ENCODE results near the gene GLRA1.
"Not testable (repeated sequence)": the region's sequence is repeated elsewhere in the genome, so short reads cannot be mapped to it uniquely, and the experiment has no call there.

The GLRA1 gene

GRCh38 chr5:151863566-151863965 lies 61.1 kb downstream of the GLRA1 start:
- H3K9me3 ChIP-seq (ENCODE audit: low read length): no peaks in the 10 kb centered on the region
- H3K4me3 ChIP-seq (ENCODE audit: low read depth, low read length, poor library complexity, severe bottlenecking): no peak overlapping the region
- H3K27ac ChIP-seq (ENCODE audit: low read depth, low read length, poor library complexity, severe bottlenecking): no peak overlapping the region
- no peak overlapping the region for H2AFZ ChIP-seq (ENCODE audit: low read length)
- H3K36me3 ChIP-seq (ENCODE audit: insufficient read depth, low read length): no peaks in the 10 kb centered on the region
- H3K4me1 ChIP-seq (ENCODE audit: insufficient read depth, low read length, severe bottlenecking): no peaks in the 10 kb centered on the region
- H3K79me2 ChIP-seq (ENCODE audit: insufficient read depth, low read length): no peaks in the 10 kb centered on the region
- no peaks in the 10 kb centered on the region for H3F3A ChIP-seq (ENCODE audit: insufficient read depth, low read length)
- no peaks in the 10 kb centered on the region for H3K9me2 ChIP-seq (ENCODE audit: low read depth, low read length)
- no peak overlapping the region for H3K4me2 ChIP-seq (ENCODE audit: low read length)
- H4K20me1 ChIP-seq (ENCODE audit: insufficient read depth, low read length): no peaks in the 10 kb centered on the region
- no peaks in the 10 kb centered on the region for H3K27me3 ChIP-seq (ENCODE audit: insufficient read depth, low read length)
- TF ChIP-seq CTCF (IDR thresholded peaks at IDR 0.05; ENCODE audit: low read length) (no peak), EZH2 (IDR thresholded peaks at IDR 0.05; ENCODE audit: borderline replicate concordance, low read length) (no peak)
- no peak overlapping the region for H3K9ac ChIP-seq (ENCODE audit: low read length)

- H4K20me1 ChIP-seq (ENCODE audit: insufficient read depth, low read length): no peaks in the 10 kb centered on the region
- no peak overlapping the region for H3K9ac ChIP-seq (ENCODE audit: low read length)
- H3K27ac ChIP-seq (ENCODE audit: low read depth, low read length, poor library complexity, severe bottlenecking): no peak overlapping the region
- H3K9me2 ChIP-seq (ENCODE audit: low read depth, low read length): no peaks in the 10 kb centered on the region
- H2AFZ ChIP-seq (ENCODE audit: low read length): no peak overlapping the region
- no peak for TF ChIP-seq CTCF (IDR thresholded peaks at IDR 0.05; ENCODE audit: low read length)
- no peak for TF ChIP-seq EZH2 (IDR thresholded peaks at IDR 0.05; ENCODE audit: borderline replicate concordance, low read length)
- H3K4me1 ChIP-seq (ENCODE audit: insufficient read depth, low read length, severe bottlenecking): no peaks in the 10 kb centered on the region
- no peaks in the 10 kb centered on the region for H3F3A ChIP-seq (ENCODE audit: insufficient read depth, low read length)
- H3K27me3 ChIP-seq (ENCODE audit: insufficient read depth, low read length): no peaks in the 10 kb centered on the region
- H3K9me3 ChIP-seq (ENCODE audit: low read length): no peaks in the 10 kb centered on the region
- H3K4me3 ChIP-seq (ENCODE audit: low read depth, low read length, poor library complexity, severe bottlenecking): no peak overlapping the region
- no peaks in the 10 kb centered on the region for H3K79me2 ChIP-seq (ENCODE audit: insufficient read depth, low read length)
- H3K36me3 ChIP-seq (ENCODE audit: insufficient read depth, low read length): no peaks in the 10 kb centered on the region
- no peak overlapping the region for H3K4me2 ChIP-seq (ENCODE audit: low read length)
Measured at GRCh38 chr5:151862811-151863472, 61.7 kb downstream of the GLRA1 start.

- not testable (repeated sequence) for H3K79me2 ChIP-seq (ENCODE audit: insufficient read depth, low read length); H4K20me1 ChIP-seq (ENCODE audit: insufficient read depth, low read length); H2AFZ ChIP-seq (ENCODE audit: low read length)
Measured at GRCh38 chr5:151860867-151861266, 63.8 kb downstream of the GLRA1 start.

DNA sequence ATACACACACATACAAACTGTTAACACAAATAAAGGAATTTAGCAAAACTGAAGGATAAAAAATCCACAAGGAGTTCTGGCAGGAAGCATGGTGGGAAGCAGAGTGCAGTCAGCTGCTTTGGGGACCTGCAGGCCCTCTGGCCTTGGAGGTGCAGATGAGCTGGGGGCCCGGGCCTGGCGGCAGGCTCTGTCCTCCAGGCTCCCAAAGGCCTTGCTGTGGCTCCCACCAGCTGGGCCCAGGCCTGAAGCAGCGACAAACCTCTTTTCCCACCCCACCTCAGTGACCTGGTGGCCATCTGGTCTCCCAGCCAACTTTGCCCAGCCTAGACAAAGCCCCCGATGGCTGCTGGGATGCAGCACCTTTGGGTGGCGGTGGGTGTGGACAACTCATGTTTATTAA lies 67.8 kb downstream of the GLRA1 start:
- no peaks in the 10 kb centered on the region for H3K9me2 ChIP-seq (ENCODE audit: low read depth, low read length)

More at GRCh38 chr5:151860867-151861266, 63.8 kb downstream of the GLRA1 start:
- H3K9me2 ChIP-seq (ENCODE audit: low read depth, low read length); H3K9me3 ChIP-seq (ENCODE audit: low read length); H3K27me3 ChIP-seq (ENCODE audit: insufficient read depth, low read length); H3K4me2 ChIP-seq (ENCODE audit: low read length); H3K27ac ChIP-seq (ENCODE audit: low read depth, low read length, poor library complexity, severe bottlenecking); H3K9ac ChIP-seq (ENCODE audit: low read length); H3K4me3 ChIP-seq (ENCODE audit: low read depth, low read length, poor library complexity, severe bottlenecking); H3F3A ChIP-seq (ENCODE audit: insufficient read depth, low read length); H3K36me3 ChIP-seq (ENCODE audit: insufficient read depth, low read length); H3K4me1 ChIP-seq (ENCODE audit: insufficient read depth, low read length, severe bottlenecking): not testable (repeated sequence)

More for the DNA sequence above, 67.8 kb downstream of the GLRA1 start:
- Histone ChIP-seq H3K4me1 (ENCODE audit: insufficient read depth, low read length, severe bottlenecking) (no peaks in the 10 kb centered on the region), H3K4me3 (ENCODE audit: low read depth, low read length, poor library complexity, severe bottlenecking) (no peak overlapping the region), H3K9me3 (ENCODE audit: low read length) (no peaks in the 10 kb centered on the region), H3K79me2 (ENCODE audit: insufficient read depth, low read length) (no peaks in the 10 kb centered on the region), H3K27ac (ENCODE audit: low read depth, low read length, poor library complexity, severe bottlenecking) (no peak overlapping the region), H3K36me3 (ENCODE audit: insufficient read depth, low read length) (no peaks in the 10 kb centered on the region), H3K27me3 (ENCODE audit: insufficient read depth, low read length) (no peaks in the 10 kb centered on the region), H3K4me2 (ENCODE audit: low read length) (no peak overlapping the region), H4K20me1 (ENCODE audit: insufficient read depth, low read length) (no peaks in the 10 kb centered on the region), H3F3A (ENCODE audit: insufficient read depth, low read length) (no peaks in the 10 kb centered on the region), H3K9ac (ENCODE audit: low read length) (no peak overlapping the region), H2AFZ (ENCODE audit: low read length) (no peak overlapping the region)
- TF ChIP-seq CTCF (IDR thresholded peaks at IDR 0.05; ENCODE audit: low read length): no peak
- TF ChIP-seq EZH2 (IDR thresholded peaks at IDR 0.05; ENCODE audit: borderline replicate concordance, low read length): no peak
